HCT116 (cell line): ENCODE measurements around the gene IL6ST. TPM values are rescaled to one million over a fixed set of nuclear protein-coding genes. Genes with fewer than 3 reads are reported as not detected.

Source experiments
- ATAC-seq: fragments of 200-7000 bp; cut with Tn5 transposase; 2 replicates; pipeline ENCODE4 v1.9.1; 2020; ENCODE audit warnings: mild to moderate bottlenecking, moderate library complexity
- BruUV-seq: library from RNA; stranded (reverse); fragments of 400-500 nt; replicated peaks from 2 replicates; lab custom pipeline; 2021; lab: Mats Ljungman, UMichigan
- CTCF ChIA-PET: fragments of 300-600 bp; sonication (Branson Sonifier 250); formaldehyde crosslinking; loops from one replicate; lab custom pipeline; 2021; ENCODE audit warnings: antibody characterized with exemption; lab: Charles Lee
- POLR2A ChIA-PET: fragments of 300-600, 350-600 bp; sonication (Branson Sonifier 250); formaldehyde crosslinking; loops from one replicate; lab custom pipeline; 2021; ENCODE audit warnings: antibody characterized with exemption; lab: Charles Lee
- RAD21 ChIA-PET, 2 experiments: fragments of 300-600 bp; sonication (Branson Sonifier 250); formaldehyde crosslinking; loops; one replicate each; lab custom pipeline; 2023; ENCODE audit warnings: low total read pairs in 2 of 2; ENCODE audit not compliant: uncharacterized antibody in 2 of 2, unreplicated experiment in 2 of 2, low non-redundant PET in 1 of 2; lab: Charles Lee
- DNase-seq: peaks from one replicate; pipeline ENCODE4 v3.0.0-alpha.2; 2010; ENCODE audit warnings: low read depth, low spot score
- H2AFZ ChIP-seq: fragments of 200-600 bp; shearing (Covaris generic), sonication (generic); 2 replicates; pipeline ENCODE4 v1.6.1; 2017; ENCODE audit warnings: low read depth, mixed run types, mixed read lengths, antibody characterized with exemption, low read length; ENCODE audit not compliant: poor library complexity, severe bottlenecking
- H3K27ac ChIP-seq: 2 replicates; pipeline ENCODE4 v1.5.1; 2012; ENCODE audit warnings: low read depth, low read length
- H3K27me3 ChIP-seq: fragments of 200-600 bp; sonication (generic); 2 replicates; pipeline ENCODE4 v1.6.1; 2016; ENCODE audit warnings: mixed run types, low read length, mixed read lengths; ENCODE audit not compliant: insufficient read depth
- H3K36me3 ChIP-seq, 2 experiments: fragments of 200-500 bp in 1 of 2; fragments of 200-600 bp in 1 of 2; sonication (Bioruptor generic) in 1 of 2; sonication (generic) in 1 of 2; 2 replicates each; pipeline versions ENCODE4 v1.5.1 to v1.6.1; 2014 to 2016; ENCODE audit warnings: low read length in 2 of 2, inconsistent platforms in 1 of 2, mixed read lengths in 1 of 2, mixed run types in 1 of 2; ENCODE audit not compliant: insufficient read depth in 2 of 2, control insufficient read depth in 1 of 2
- H3K4me1 ChIP-seq, 2 experiments: fragments of 200-600 bp in 1 of 2; sonication (generic) in 1 of 2; 2 replicates each; pipeline versions ENCODE4 v1.5.1 to v1.6.1; 2012 to 2017; ENCODE audit warnings: low read length in 2 of 2, inconsistent platforms in 1 of 2, mild to moderate bottlenecking in 1 of 2, mixed read lengths in 1 of 2, mixed run types in 1 of 2, moderate library complexity in 1 of 2; ENCODE audit not compliant: insufficient read depth in 2 of 2, control insufficient read depth in 1 of 2
- H3K4me2 ChIP-seq: fragments of 200-600 bp; sonication (generic); 2 replicates; pipeline ENCODE4 v1.6.1; 2017; ENCODE audit warnings: mixed run types, low read length, mixed read lengths
- H3K4me3 ChIP-seq, 2 experiments: fragments of 200-600 bp in 1 of 2; sonication (generic) in 1 of 2; replicated peaks in 1 of 2; 2 replicates each; pipeline ENCODE4 v1.5.1; 2011 to 2016; ENCODE audit warnings: low read length in 2 of 2, control low read depth in 1 of 2, low read depth in 1 of 2, mild to moderate bottlenecking in 1 of 2, mixed read lengths in 1 of 2, mixed run types in 1 of 2
- H3K79me2 ChIP-seq: fragments of 200-600 bp; sonication (generic); 2 replicates; pipeline ENCODE4 v1.6.1; 2017; ENCODE audit warnings: mild to moderate bottlenecking, mixed run types, low read length, moderate library complexity, mixed read lengths; ENCODE audit not compliant: insufficient read depth
- H3K9ac ChIP-seq: fragments of 200-600 bp; sonication (generic); 2 replicates; pipeline ENCODE4 v1.6.1; 2016; ENCODE audit warnings: low read length, mixed read lengths
- H3K9me2 ChIP-seq: fragments of 200-600 bp; sonication (generic), shearing (Covaris generic); 2 replicates; pipeline ENCODE4 v1.6.1; 2017; ENCODE audit warnings: mixed run types, mild to moderate bottlenecking, moderate library complexity; ENCODE audit not compliant: insufficient read depth
- H3K9me3 ChIP-seq, 2 experiments: fragments of 200-500 bp in 1 of 2; fragments of 200-600 bp in 1 of 2; sonication (Bioruptor generic) in 1 of 2; sonication (generic) in 1 of 2; 2 replicates each; pipeline ENCODE4 v1.6.1; 2014 to 2017; ENCODE audit warnings: low read length in 2 of 2, mixed read lengths in 2 of 2, inconsistent platforms in 1 of 2, low read depth in 1 of 2, mild to moderate bottlenecking in 1 of 2, mixed run types in 1 of 2, moderate library complexity in 1 of 2; ENCODE audit not compliant: control insufficient read depth in 1 of 2, insufficient read depth in 1 of 2
- H4K20me1 ChIP-seq: fragments of 200-600 bp; sonication (generic), shearing (Covaris generic); 2 replicates; pipeline ENCODE4 v1.6.1; 2017; ENCODE audit warnings: mixed run types, mild to moderate bottlenecking, moderate library complexity; ENCODE audit not compliant: insufficient read depth
- ATF3 ChIP-seq: IDR thresholded peaks from 2 replicates; pipeline ENCODE4 v1.6.1; 2012
- CBX3 ChIP-seq: IDR thresholded peaks from 2 replicates; pipeline ENCODE4 v1.6.1; 2012; ENCODE audit warnings: low read depth
- CEBPB ChIP-seq: IDR thresholded peaks from 2 replicates; pipeline ENCODE4 v1.6.1; 2012; ENCODE audit warnings: low read depth
- EGR1 ChIP-seq: IDR thresholded peaks from 2 replicates; pipeline ENCODE4 v1.6.1; 2012; ENCODE audit warnings: low read depth
- EZH2 ChIP-seq: fragments of 200-600 bp; sonication (generic); IDR thresholded peaks from 2 replicates; pipeline ENCODE4 v1.6.1; 2017; ENCODE audit warnings: antibody characterized with exemption, mixed run types
- EZH2phosphoT487 ChIP-seq: fragments of 200-600 bp; IDR thresholded peaks from 2 replicates; pipeline ENCODE4 v1.6.1; 2018; ENCODE audit warnings: antibody characterized with exemption, borderline replicate concordance
- FOSL1 ChIP-seq: IDR thresholded peaks from 2 replicates; pipeline ENCODE4 v1.6.1; 2012; ENCODE audit warnings: low read depth
- JUND ChIP-seq: IDR thresholded peaks from 2 replicates; pipeline ENCODE4 v1.6.1; 2012
- POLR2AphosphoS5 ChIP-seq: IDR thresholded peaks from 2 replicates; pipeline ENCODE4 v1.6.1; 2011; ENCODE audit warnings: mild to moderate bottlenecking, low read depth, low read length, moderate library complexity
- SIN3A ChIP-seq: IDR thresholded peaks from 2 replicates; pipeline ENCODE4 v1.6.1; 2012; ENCODE audit warnings: low read depth
- SRF ChIP-seq: IDR thresholded peaks from 2 replicates; pipeline ENCODE4 v1.6.1; 2012; ENCODE audit warnings: low read depth
- TCF7L2 ChIP-seq: IDR thresholded peaks from 2 replicates; pipeline ENCODE4 v1.7.0; 2011; ENCODE audit warnings: borderline replicate concordance, inconsistent platforms; ENCODE audit not compliant: insufficient read depth, insufficient read length; ENCODE audit errors: extremely low read depth
- YY1 ChIP-seq: IDR thresholded peaks from 2 replicates; pipeline ENCODE4 v1.6.1; 2011; ENCODE audit warnings: low read length, low read depth, moderate library complexity, mild to moderate bottlenecking; ENCODE audit not compliant: insufficient replicate concordance; ENCODE audit errors: extremely low read depth
- ZBTB33 ChIP-seq: IDR thresholded peaks from 2 replicates; pipeline ENCODE4 v1.6.1; 2011; ENCODE audit warnings: mild to moderate bottlenecking, low read length, moderate library complexity; ENCODE audit not compliant: insufficient replicate concordance; ENCODE audit errors: extremely low read depth
- ZFX ChIP-seq: fragments of 450-650 bp; IDR thresholded peaks from 2 replicates; pipeline ENCODE4 v1.6.1; 2017
- intact Hi-C: fragments of 100-400 bp; cut with micrococcal nuclease; formaldehyde crosslinking; loops from 2 replicates; pipeline ENCODE4 v1.10.0; 2022
- total RNA-seq: library from RNA; stranded (reverse); gene quantifications from one replicate; pipeline ENCODE4 v1.2.1, GENCODE V29; 2021; ENCODE audit not compliant: unreplicated experiment
- TF ChIP-seq, protein P1 (sequence below): IDR thresholded peaks from 2 replicates; pipeline ENCODE4 v1.6.1; 2012

The IL6ST gene
- total RNA-seq, 1 experiment from 2014 or later: 26.5 TPM

DNA sequence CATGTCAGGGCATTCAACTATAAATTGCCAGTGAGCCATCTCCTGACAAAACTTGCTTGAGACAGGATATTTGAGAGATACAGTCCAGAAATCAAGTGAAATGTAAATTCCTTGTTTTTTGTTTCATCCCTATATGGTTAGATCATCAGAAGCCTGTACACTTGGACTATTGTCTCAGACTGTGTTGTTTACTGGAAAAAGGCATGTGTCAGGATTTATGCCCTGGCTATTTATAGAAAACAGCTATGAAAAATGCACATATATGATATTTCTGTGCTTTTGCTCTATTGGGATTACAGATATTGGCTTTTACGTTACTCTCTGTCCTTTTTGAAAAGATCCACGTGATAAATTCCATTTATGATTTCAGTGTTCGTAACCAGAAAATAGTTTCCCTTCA is 99.4 kb downstream of the IL6ST start:
- BruUV-seq: no TSS peak
- Histone ChIP-seq H3K4me3 (no peak overlapping the region), H4K20me1 (no peaks in the 10 kb centered on the region), H3K27me3 (no peaks in the 10 kb centered on the region), H2AFZ (no peak overlapping the region), H3K79me2 (no peaks in the 10 kb centered on the region), H3K27ac (no peak overlapping the region)
- intact Hi-C loops: no loop called here
- no peak for ATAC-seq
- RAD21 ChIA-PET: no interaction called here
- CTCF ChIA-PET: no interaction called here
- POLR2A ChIA-PET: no interaction called here
- TF ChIP-seq SRF (no peak), CBX3 (no peak), ATF3 (no peak), EZH2 (no peak), ZBTB33 (no peak), JUND (no peak), TCF7L2 (no peak), EGR1 (no peak), POLR2AphosphoS5 (no peak), FOSL1 (no peak), SIN3A (no peak), YY1 (no peak), EZH2phosphoT487 (no peak), CEBPB (no peak), ZFX (no peak)
- TF ChIP-seq, protein P1, sequence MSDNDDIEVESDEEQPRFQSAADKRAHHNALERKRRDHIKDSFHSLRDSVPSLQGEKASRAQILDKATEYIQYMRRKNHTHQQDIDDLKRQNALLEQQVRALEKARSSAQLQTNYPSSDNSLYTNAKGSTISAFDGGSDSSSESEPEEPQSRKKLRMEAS: no peak
- TF ChIP-seq, all 23 proteins: peak for 0
- Histone ChIP-seq H3K36me3 (no peaks in the 10 kb centered on the region), H3K9me3 (no peaks in the 10 kb centered on the region), H3K9me2 (no peaks in the 10 kb centered on the region), H3K9ac (no peak overlapping the region), H3K4me1 (peaks cover 0 to 4% of the 10 kb centered on the region in 2 experiments; a peak in 1 of 4 replicates), H3K4me2 (no peak overlapping the region)
- DNase-seq: no peak
